Neural cell (in vitro differentiated cells): ENCODE data around the gene ADCY1. TPM values are rescaled to one million over a fixed set of nuclear protein-coding genes. Genes with fewer than 3 reads are reported as not detected.
"Not testable (repeated sequence)": the region's sequence is repeated elsewhere in the genome, so short reads cannot be mapped to it uniquely, and the experiment has no call there.

ENCODE experiments used
- H2AFZ ChIP-seq: fragments of 200-600, 300-800 bp; sonication (generic), shearing (Covaris generic); 2 replicates; pipeline ENCODE4 v1.6.0; 2014; ENCODE audit warnings: low read depth, mild to moderate bottlenecking, antibody characterized with exemption, low read length, moderate library complexity
- H3F3A ChIP-seq: fragments of 200-600 bp; shearing (Covaris generic); 2 replicates; pipeline ENCODE4 v1.6.1; 2016; ENCODE audit warnings: mild to moderate bottlenecking, moderate library complexity, mixed read lengths, antibody characterized with exemption, low read length; ENCODE audit not compliant: insufficient read depth, poor library complexity, severe bottlenecking
- H3K27ac ChIP-seq: fragments of 200-600, 300-800 bp; sonication (generic), shearing (Covaris generic); 2 replicates; pipeline ENCODE4 v1.5.1; 2014; ENCODE audit warnings: mild to moderate bottlenecking, low read length, moderate library complexity
- H3K27me3 ChIP-seq: fragments of 300-800, 200-600 bp; sonication (generic), shearing (Covaris generic); 2 replicates; pipeline ENCODE4 v1.6.0; 2014; ENCODE audit warnings: mild to moderate bottlenecking, low read depth, low read length, moderate library complexity; ENCODE audit not compliant: insufficient read depth
- H3K36me3 ChIP-seq: fragments of 300-800, 200-600 bp; sonication (generic), shearing (Covaris generic); 2 replicates; pipeline ENCODE4 v1.5.1; 2014; ENCODE audit warnings: mild to moderate bottlenecking, antibody characterized with exemption, low read length, moderate library complexity; ENCODE audit not compliant: insufficient read depth
- H3K4me2 ChIP-seq: fragments of 300-800, 200-600 bp; sonication (generic), shearing (Covaris generic); 2 replicates; pipeline ENCODE4 v1.6.0; 2014; ENCODE audit warnings: mild to moderate bottlenecking, low read length
- H3K4me3 ChIP-seq: fragments of 300-800, 200-600 bp; sonication (generic), shearing (Covaris generic); 2 replicates; pipeline ENCODE4 v1.5.1; 2014; ENCODE audit warnings: mild to moderate bottlenecking, low read length, moderate library complexity
- H3K79me2 ChIP-seq: fragments of 200-600 bp; shearing (Covaris generic); replicated peaks from 2 replicates; pipeline ENCODE4 v1.6.0; 2014; ENCODE audit warnings: mild to moderate bottlenecking, low read length, moderate library complexity; ENCODE audit not compliant: insufficient read depth
- H3K9ac ChIP-seq: fragments of 300-800, 200-600 bp; sonication (generic), shearing (Covaris generic); 2 replicates; pipeline ENCODE4 v1.6.1; 2016; ENCODE audit warnings: mild to moderate bottlenecking, low read length, mixed read lengths
- H3K9me2 ChIP-seq: fragments of 200-600 bp; shearing (Covaris generic); 2 replicates; pipeline ENCODE4 v1.6.1; 2016; ENCODE audit warnings: mild to moderate bottlenecking, low read length, mixed read lengths; ENCODE audit not compliant: insufficient read depth
- H3K9me3 ChIP-seq: fragments of 200-600, 300-800 bp; sonication (generic), shearing (Covaris generic); 2 replicates; pipeline ENCODE4 v1.6.1; 2016; ENCODE audit warnings: mild to moderate bottlenecking, mixed run types, low read length, moderate library complexity, mixed read lengths
- H4K20me1 ChIP-seq: fragments of 200-600 bp; shearing (Covaris generic); 2 replicates; pipeline ENCODE4 v1.6.1; 2016; ENCODE audit warnings: mild to moderate bottlenecking, mixed run types; ENCODE audit not compliant: insufficient read depth
- EP300 ChIP-seq: fragments of 450-650 bp; conservative IDR thresholded peaks from 2 replicates; pipeline ENCODE4 v1.6.1; 2014; ENCODE audit warnings: antibody characterized with exemption, mild to moderate bottlenecking, moderate library complexity; ENCODE audit not compliant: poor library complexity, severe bottlenecking
- EZH2 ChIP-seq: fragments of 200-600, 300-800 bp; shearing (Covaris generic), sonication (generic); IDR thresholded peaks from 2 replicates; pipeline ENCODE4 v1.6.1; 2014; ENCODE audit warnings: antibody characterized with exemption, low read length, borderline replicate concordance, mild to moderate bottlenecking; ENCODE audit not compliant: insufficient read depth, poor library complexity, severe bottlenecking
- MXI1 ChIP-seq: fragments of 450-650 bp; conservative IDR thresholded peaks from 2 replicates; pipeline ENCODE4 v1.6.1; 2014; ENCODE audit warnings: antibody characterized with exemption, mild to moderate bottlenecking; ENCODE audit not compliant: poor library complexity, severe bottlenecking
- POLR2AphosphoS5 ChIP-seq: IDR thresholded peaks from 2 replicates; pipeline ENCODE4 v1.6.1; 2012
- RAD21 ChIP-seq: fragments of 450-650 bp; conservative IDR thresholded peaks from 2 replicates; pipeline ENCODE4 v1.6.1; 2014; ENCODE audit warnings: antibody characterized with exemption, mild to moderate bottlenecking, moderate library complexity
- SMC3 ChIP-seq: fragments of 450-650 bp; conservative IDR thresholded peaks from 2 replicates; pipeline ENCODE4 v1.6.1; 2014; ENCODE audit warnings: antibody characterized with exemption, mild to moderate bottlenecking, moderate library complexity; ENCODE audit not compliant: poor library complexity
- TAF1 ChIP-seq: IDR thresholded peaks from 2 replicates; pipeline ENCODE4 v1.6.1; 2012; ENCODE audit warnings: low read depth
- polyA plus RNA-seq: library from polyadenylated mRNA; depleted of rRNA; stranded (reverse); fragments of >200 nt; gene quantifications from 2 replicates; pipeline ENCODE4 v1.2.3, GENCODE V29; 2014
- TF ChIP-seq, protein P1 (sequence below): fragments of 450-650 bp; IDR thresholded peaks from 2 replicates; pipeline ENCODE4 v1.5.1; 2014; ENCODE audit warnings: antibody characterized with exemption, mild to moderate bottlenecking, moderate library complexity; ENCODE audit not compliant: poor library complexity, severe bottlenecking
- TF ChIP-seq, protein P2 (sequence below): IDR thresholded peaks from 2 replicates; pipeline ENCODE4 v1.6.1; 2012; ENCODE audit warnings: borderline replicate concordance

The ADCY1 gene
- polyA plus RNA-seq, 1 donor from 2014 or later = 14.8 TPM

DNA sequence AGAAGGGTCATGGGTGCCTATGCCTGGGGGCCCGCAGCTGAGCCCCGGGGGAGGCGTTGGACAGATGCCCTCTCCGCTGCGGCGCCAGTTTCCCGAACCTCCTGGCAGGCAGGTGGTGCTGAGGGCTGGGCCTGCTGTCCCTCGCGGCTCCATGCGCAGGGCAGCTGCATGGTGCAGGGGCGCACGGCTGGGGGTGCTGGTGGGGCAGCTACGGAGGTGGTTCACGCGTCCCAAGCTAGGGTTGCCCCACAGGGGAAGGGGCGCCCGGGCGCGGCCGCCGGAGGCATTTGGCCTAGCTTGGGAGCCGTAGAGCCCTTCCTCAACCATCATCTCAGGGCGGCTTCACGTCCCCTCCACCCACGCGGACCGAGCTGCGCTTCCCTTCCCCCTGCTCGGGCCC lies 152.7 kb downstream of the ADCY1 start:
- H3K27ac ChIP-seq = no peak overlapping the region
- H4K20me1 ChIP-seq = no peaks in the 10 kb centered on the region
- peaks cover 12% of the 10 kb centered on the region for H3K36me3 ChIP-seq
- no peak overlapping the region for H3K4me2 ChIP-seq
- H3K9ac ChIP-seq = no peak overlapping the region
- H3K4me3 ChIP-seq = no peak overlapping the region
- H3K27me3 ChIP-seq = no peaks in the 10 kb centered on the region
- no peaks in the 10 kb centered on the region for H3K79me2 ChIP-seq
- no peaks in the 10 kb centered on the region for H3F3A ChIP-seq
- TF ChIP-seq POLR2AphosphoS5 = no peak
- no peak for TF ChIP-seq MXI1
- no peak for TF ChIP-seq EP300
- TF ChIP-seq, protein P1, sequence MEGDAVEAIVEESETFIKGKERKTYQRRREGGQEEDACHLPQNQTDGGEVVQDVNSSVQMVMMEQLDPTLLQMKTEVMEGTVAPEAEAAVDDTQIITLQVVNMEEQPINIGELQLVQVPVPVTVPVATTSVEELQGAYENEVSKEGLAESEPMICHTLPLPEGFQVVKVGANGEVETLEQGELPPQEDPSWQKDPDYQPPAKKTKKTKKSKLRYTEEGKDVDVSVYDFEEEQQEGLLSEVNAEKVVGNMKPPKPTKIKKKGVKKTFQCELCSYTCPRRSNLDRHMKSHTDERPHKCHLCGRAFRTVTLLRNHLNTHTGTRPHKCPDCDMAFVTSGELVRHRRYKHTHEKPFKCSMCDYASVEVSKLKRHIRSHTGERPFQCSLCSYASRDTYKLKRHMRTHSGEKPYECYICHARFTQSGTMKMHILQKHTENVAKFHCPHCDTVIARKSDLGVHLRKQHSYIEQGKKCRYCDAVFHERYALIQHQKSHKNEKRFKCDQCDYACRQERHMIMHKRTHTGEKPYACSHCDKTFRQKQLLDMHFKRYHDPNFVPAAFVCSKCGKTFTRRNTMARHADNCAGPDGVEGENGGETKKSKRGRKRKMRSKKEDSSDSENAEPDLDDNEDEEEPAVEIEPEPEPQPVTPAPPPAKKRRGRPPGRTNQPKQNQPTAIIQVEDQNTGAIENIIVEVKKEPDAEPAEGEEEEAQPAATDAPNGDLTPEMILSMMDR = no peak
- TF ChIP-seq, protein P2, sequence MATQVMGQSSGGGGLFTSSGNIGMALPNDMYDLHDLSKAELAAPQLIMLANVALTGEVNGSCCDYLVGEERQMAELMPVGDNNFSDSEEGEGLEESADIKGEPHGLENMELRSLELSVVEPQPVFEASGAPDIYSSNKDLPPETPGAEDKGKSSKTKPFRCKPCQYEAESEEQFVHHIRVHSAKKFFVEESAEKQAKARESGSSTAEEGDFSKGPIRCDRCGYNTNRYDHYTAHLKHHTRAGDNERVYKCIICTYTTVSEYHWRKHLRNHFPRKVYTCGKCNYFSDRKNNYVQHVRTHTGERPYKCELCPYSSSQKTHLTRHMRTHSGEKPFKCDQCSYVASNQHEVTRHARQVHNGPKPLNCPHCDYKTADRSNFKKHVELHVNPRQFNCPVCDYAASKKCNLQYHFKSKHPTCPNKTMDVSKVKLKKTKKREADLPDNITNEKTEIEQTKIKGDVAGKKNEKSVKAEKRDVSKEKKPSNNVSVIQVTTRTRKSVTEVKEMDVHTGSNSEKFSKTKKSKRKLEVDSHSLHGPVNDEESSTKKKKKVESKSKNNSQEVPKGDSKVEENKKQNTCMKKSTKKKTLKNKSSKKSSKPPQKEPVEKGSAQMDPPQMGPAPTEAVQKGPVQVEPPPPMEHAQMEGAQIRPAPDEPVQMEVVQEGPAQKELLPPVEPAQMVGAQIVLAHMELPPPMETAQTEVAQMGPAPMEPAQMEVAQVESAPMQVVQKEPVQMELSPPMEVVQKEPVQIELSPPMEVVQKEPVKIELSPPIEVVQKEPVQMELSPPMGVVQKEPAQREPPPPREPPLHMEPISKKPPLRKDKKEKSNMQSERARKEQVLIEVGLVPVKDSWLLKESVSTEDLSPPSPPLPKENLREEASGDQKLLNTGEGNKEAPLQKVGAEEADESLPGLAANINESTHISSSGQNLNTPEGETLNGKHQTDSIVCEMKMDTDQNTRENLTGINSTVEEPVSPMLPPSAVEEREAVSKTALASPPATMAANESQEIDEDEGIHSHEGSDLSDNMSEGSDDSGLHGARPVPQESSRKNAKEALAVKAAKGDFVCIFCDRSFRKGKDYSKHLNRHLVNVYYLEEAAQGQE = no peak
- no peak for TF ChIP-seq TAF1
- TF ChIP-seq SMC3 = no peak
- no peak for TF ChIP-seq EZH2
- TF ChIP-seq RAD21 = no peak
- H3K9me2 ChIP-seq = no peaks in the 10 kb centered on the region
- H3K9me3 ChIP-seq = no peaks in the 10 kb centered on the region
- no peak overlapping the region for H2AFZ ChIP-seq

DNA sequence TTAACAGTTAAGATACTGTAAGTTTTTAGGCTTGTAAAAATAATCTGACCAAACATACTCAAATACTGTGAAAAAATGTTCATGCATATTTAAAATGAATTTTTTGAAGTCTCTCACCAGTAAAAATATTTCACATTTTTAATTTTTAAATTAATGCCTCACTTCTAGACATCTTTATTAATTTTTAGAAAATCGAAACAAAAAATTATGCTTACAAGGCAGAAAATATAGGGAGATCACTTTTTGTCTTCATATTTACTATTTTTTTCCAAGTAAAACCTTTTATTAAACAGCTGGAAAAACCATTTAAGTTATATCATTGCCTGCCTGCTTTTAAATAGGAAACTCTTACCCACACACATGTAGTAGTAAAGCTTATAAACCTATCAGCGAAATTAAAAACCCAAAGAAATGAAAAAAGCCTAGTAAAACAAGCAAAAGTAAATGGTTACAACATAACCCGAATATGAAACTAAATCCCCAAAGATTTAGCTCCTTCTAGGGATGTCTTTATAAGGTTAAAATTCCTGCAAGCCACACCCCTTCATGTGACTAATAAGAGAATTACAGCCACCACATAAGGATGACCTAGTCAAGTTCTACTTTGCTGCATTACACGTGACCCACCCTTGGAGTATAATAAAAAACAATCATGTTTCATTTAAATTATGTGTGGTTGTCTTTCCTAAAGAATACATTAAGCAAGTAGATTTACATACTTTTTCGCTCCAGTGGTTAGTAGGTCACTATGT lies 157.7 kb downstream of the ADCY1 start:
- not testable (repeated sequence) for H3K9me3 ChIP-seq, H3K9ac ChIP-seq, H3K79me2 ChIP-seq, H3F3A ChIP-seq, H2AFZ ChIP-seq, H3K27ac ChIP-seq, H3K4me2 ChIP-seq, H3K36me3 ChIP-seq, H3K9me2 ChIP-seq, H4K20me1 ChIP-seq, H3K4me3 ChIP-seq, H3K27me3 ChIP-seq

DNA sequence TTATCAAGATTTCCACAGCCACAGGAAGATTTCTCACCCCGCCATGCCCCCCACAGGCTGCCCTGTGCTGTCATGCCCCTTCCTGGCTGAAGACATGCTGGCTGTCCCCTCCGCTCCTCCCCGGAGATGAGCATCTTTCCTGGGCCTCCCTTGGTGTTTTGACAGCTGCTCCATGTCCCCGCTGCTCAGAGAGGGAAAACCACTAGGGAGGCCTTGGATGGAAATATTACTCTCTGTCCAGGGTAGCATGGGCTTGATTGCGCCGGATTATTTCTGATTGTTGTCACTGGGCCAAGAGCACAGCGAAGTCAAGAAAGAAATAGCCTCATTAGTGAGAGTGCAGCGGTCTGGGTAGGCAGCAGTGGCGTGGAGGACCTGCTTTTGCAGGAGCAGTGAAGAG lies 164.8 kb downstream of the ADCY1 start:
- H3K9ac ChIP-seq = not testable (repeated sequence)

DNA sequence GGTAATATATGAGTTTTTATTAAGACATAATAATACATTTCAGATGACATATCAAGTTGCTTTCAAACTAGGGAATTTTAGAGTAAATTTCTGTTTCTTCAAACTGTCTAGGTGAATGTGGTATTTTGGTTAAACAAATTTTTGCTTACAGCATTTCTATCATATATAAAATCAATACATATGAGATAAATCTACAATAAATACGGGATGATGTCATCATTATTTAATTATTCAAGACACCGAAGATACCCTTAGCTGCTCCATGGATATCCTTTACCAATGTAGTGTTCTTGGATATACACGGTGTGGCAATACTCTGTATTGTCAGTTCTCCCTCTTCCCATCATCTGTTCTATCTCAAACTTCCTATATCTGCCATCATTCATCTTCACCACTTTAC lies 166.4 kb downstream of the ADCY1 start:
- not testable (repeated sequence) for H3K9ac ChIP-seq, H3K4me2 ChIP-seq, H3K27me3 ChIP-seq, H3K9me3 ChIP-seq, H4K20me1 ChIP-seq, H3K27ac ChIP-seq, H2AFZ ChIP-seq, H3K9me2 ChIP-seq, H3K4me3 ChIP-seq, H3K79me2 ChIP-seq, H3F3A ChIP-seq, H3K36me3 ChIP-seq

More for the DNA sequence above, 164.8 kb downstream of the ADCY1 start:
- H3K4me3 ChIP-seq, H3K79me2 ChIP-seq, H3K9me2 ChIP-seq, H3K27ac ChIP-seq, H3K4me2 ChIP-seq, H3K36me3 ChIP-seq, H3F3A ChIP-seq, H3K27me3 ChIP-seq, H4K20me1 ChIP-seq, H2AFZ ChIP-seq, H3K9me3 ChIP-seq: not testable (repeated sequence)

DNA sequence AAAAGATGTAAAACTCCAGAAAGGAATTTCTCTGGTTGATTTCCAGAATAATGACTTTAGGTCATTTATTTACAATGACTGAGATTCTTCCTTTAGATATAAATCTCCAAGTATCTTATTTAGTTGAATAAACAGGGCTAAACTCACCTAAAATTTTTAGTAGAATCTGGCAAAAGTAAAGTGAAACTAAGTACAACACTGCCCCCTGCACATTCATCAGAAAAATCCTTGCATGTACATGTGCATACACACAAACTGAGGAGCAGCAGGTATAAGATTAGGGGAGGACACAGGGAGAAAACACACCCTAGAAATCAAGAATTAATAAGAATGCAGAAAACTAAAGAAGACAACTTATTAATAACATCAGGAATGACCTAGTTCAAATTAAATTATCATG lies 174.8 kb downstream of the ADCY1 start:
- H2AFZ ChIP-seq, H4K20me1 ChIP-seq, H3F3A ChIP-seq, H3K4me3 ChIP-seq, H3K4me2 ChIP-seq, H3K27me3 ChIP-seq, H3K27ac ChIP-seq, H3K9ac ChIP-seq, H3K79me2 ChIP-seq, H3K9me2 ChIP-seq, H3K9me3 ChIP-seq, H3K36me3 ChIP-seq: not testable (repeated sequence)
